ENCODE data around the gene OARD1.

OARD1 gene

DNA sequence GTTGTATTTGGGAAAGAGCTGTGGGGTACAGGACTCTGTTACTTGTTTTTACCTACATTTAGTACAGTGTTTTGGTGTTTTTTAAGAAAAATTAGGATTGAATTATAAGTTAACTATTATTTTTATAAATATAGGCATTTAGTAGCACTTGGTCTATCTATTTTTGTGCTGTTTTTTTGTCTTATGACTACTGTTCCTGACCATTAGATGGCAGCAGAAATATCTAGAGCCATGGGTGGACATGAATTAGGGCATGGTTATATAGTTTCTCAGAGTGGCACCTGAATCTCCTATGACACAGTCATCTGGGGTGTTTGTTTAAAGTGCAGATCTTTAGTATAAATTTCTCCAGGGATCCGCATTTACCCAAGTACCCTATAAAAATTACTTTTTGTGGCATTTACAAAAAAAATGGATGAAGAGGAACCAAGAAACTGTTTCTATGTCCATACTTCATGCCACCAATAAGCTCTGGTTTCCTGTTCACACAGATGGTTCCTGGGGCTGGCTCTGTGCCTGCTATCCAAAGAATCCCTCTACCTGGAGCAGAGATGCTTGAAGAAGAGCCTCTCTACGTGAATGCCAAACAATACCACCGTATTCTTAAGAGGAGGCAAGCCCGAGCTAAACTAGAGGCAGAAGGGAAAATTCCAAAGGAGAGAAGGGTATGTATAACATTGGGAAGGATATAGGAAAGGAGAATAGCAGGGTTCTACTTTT lies 20.4 kb upstream of the OARD1 start:
- H3F3A ChIP-seq (ENCODE audit: insufficient read depth, low read length): no peaks in the 10 kb centered on the region
- 0 out of 2 replicates have a peak, but pooled peaks cover 3% of the 10 kb centered on the region for H3K79me2 ChIP-seq (ENCODE audit: low read length)
- H3K27ac ChIP-seq (ENCODE audit: low read length): no peak overlapping the region
- H4K20me1 ChIP-seq (ENCODE audit: insufficient read depth, low read length): no peaks in the 10 kb centered on the region
- no peak overlapping the region for H3K9ac ChIP-seq (ENCODE audit: low read length)
- no peaks in the 10 kb centered on the region for H3K9me2 ChIP-seq (replicated peaks; ENCODE audit: insufficient read depth, low read length)
- no peak overlapping the region for H2AFZ ChIP-seq (ENCODE audit: low read length)
- no peaks in the 10 kb centered on the region for H3K4me1 ChIP-seq (ENCODE audit: low read length)
- H3K4me2 ChIP-seq (ENCODE audit: low read depth, low read length): no peak overlapping the region
- peaks cover 17% of the 10 kb centered on the region for H3K36me3 ChIP-seq (replicated peaks; ENCODE audit: insufficient read depth, low read length)
- peak; percentile 31 for DNase-seq
- H3K9me3 ChIP-seq (replicated peaks; ENCODE audit: insufficient read depth, low read length): no peaks in the 10 kb centered on the region
- TF ChIP-seq, protein P1, sequence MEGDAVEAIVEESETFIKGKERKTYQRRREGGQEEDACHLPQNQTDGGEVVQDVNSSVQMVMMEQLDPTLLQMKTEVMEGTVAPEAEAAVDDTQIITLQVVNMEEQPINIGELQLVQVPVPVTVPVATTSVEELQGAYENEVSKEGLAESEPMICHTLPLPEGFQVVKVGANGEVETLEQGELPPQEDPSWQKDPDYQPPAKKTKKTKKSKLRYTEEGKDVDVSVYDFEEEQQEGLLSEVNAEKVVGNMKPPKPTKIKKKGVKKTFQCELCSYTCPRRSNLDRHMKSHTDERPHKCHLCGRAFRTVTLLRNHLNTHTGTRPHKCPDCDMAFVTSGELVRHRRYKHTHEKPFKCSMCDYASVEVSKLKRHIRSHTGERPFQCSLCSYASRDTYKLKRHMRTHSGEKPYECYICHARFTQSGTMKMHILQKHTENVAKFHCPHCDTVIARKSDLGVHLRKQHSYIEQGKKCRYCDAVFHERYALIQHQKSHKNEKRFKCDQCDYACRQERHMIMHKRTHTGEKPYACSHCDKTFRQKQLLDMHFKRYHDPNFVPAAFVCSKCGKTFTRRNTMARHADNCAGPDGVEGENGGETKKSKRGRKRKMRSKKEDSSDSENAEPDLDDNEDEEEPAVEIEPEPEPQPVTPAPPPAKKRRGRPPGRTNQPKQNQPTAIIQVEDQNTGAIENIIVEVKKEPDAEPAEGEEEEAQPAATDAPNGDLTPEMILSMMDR (IDR thresholded peaks at IDR 0.05; ENCODE audit: low read length): peak; percentile 33
- no peak for TF ChIP-seq EZH2 (optimal IDR thresholded peaks at IDR 0.05; ENCODE audit: low read depth, low read length)
- no peak overlapping the region for H3K4me3 ChIP-seq (ENCODE audit: low read length)
- no peaks in the 10 kb centered on the region for H3K27me3 ChIP-seq (replicated peaks; ENCODE audit: insufficient read depth, low read length)

DNA sequence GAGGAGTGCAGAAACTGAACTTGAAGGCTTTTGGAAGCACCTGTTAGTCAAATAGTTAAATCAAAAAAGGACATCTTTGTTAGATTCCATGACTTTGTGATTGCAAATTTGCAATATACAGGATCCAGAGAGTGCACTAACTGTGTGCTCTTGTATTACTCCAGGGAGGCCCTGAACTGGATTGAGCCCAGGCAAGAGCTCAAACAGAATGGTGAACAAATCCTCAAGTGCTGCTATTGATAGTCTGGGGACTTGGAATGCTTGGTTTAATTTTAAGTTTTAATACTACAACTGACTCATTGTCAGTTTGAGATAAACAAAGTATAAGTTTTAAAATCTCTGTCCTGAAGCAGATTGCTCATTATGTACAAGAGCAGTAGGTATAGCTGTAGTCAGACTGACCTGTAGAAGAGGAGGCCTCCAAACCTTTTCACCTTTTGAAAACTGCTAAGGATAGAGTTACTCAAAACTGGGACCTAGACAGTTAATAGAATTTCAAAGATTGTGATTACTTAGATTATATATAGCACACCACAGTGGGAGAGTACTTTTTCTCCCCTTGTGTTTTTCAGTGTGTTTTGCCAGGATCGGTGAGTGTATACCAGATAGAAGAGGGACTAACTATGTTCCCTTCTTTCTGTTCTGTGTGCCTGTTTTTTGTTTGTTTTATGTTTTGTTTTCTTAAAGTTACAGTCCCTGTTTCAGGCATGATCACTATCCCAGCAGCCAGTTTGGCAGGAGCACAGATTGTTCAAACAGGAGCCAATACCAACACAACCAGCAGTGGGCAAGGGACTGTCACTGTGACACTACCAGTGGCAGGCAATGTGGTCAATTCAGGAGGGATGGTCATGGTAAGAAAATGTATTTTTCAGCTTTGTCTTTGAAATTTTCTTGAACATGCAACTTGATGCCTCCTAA lies 18.9 kb upstream of the OARD1 start:
- no peaks in the 10 kb centered on the region for H4K20me1 ChIP-seq (ENCODE audit: insufficient read depth, low read length)
- no peak overlapping the region for H3K27ac ChIP-seq (ENCODE audit: low read length)
- peaks cover 18% of the 10 kb centered on the region for H3K36me3 ChIP-seq (replicated peaks; ENCODE audit: insufficient read depth, low read length)
- no peaks in the 10 kb centered on the region for H3K9me2 ChIP-seq (replicated peaks; ENCODE audit: insufficient read depth, low read length)
- H3K4me3 ChIP-seq (ENCODE audit: low read length): no peak overlapping the region
- H3K4me2 ChIP-seq (ENCODE audit: low read depth, low read length): no peak overlapping the region
- H3K4me1 ChIP-seq (ENCODE audit: low read length): no peaks in the 10 kb centered on the region
- no peak for DNase-seq
- H3K79me2 ChIP-seq (ENCODE audit: low read length): peaks cover 8% of the 10 kb centered on the region; the same call in 1 of the 2 replicates
- H3F3A ChIP-seq (ENCODE audit: insufficient read depth, low read length): no peaks in the 10 kb centered on the region
- TF ChIP-seq, protein P1 (IDR thresholded peaks at IDR 0.05; ENCODE audit: low read length): no peak
- no peak for TF ChIP-seq EZH2 (optimal IDR thresholded peaks at IDR 0.05; ENCODE audit: low read depth, low read length)
- no peak for TF ChIP-seq EZH2phosphoT487 (IDR thresholded peaks at IDR 0.05; ENCODE audit: low read length)
- no peaks in the 10 kb centered on the region for H3K9me3 ChIP-seq (replicated peaks; ENCODE audit: insufficient read depth, low read length)
- no peaks in the 10 kb centered on the region for H3K27me3 ChIP-seq (replicated peaks; ENCODE audit: insufficient read depth, low read length)
- no peak overlapping the region for H3K9ac ChIP-seq (ENCODE audit: low read length)
- no peak overlapping the region for H2AFZ ChIP-seq (ENCODE audit: low read length)

DNA sequence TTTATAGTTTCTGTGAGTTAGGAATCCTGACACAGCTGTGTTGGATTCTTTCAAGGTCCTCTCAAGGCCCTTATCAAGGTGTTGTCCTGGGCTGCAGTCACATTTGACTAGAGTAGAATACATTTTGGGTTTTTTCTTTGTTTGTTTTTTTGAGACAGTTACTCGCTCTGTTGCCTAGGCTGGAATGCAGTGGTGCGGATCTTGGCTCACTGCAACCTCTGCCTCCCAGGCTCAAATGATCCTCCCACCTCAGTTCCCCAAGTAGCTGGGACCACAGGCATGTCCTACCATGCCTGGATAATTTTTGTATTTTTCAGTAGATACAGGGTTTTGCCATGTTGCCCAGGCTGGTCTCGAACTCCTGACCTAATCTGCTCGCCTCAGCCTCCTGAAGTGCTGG lies 16.3 kb upstream of the OARD1 start:
- Histone ChIP-seq H3K27me3 (replicated peaks; ENCODE audit: insufficient read depth, low read length) (no peaks in the 10 kb centered on the region), H3K4me3 (ENCODE audit: low read length) (no peak overlapping the region), H3F3A (ENCODE audit: insufficient read depth, low read length) (no peaks in the 10 kb centered on the region), H4K20me1 (ENCODE audit: insufficient read depth, low read length) (no peaks in the 10 kb centered on the region), H3K79me2 (ENCODE audit: low read length) (peaks cover 15% of the 10 kb centered on the region), H3K9ac (ENCODE audit: low read length) (no peak overlapping the region), H3K4me1 (ENCODE audit: low read length) (no peaks in the 10 kb centered on the region), H3K4me2 (ENCODE audit: low read depth, low read length) (no peak overlapping the region), H2AFZ (ENCODE audit: low read length) (no peak overlapping the region), H3K27ac (ENCODE audit: low read length) (no peak overlapping the region), H3K9me2 (replicated peaks; ENCODE audit: insufficient read depth, low read length) (no peaks in the 10 kb centered on the region), H3K36me3 (replicated peaks; ENCODE audit: insufficient read depth, low read length) (peaks cover 14% of the 10 kb centered on the region), H3K9me3 (replicated peaks; ENCODE audit: insufficient read depth, low read length) (no peaks in the 10 kb centered on the region)
- TF ChIP-seq EZH2phosphoT487 (IDR thresholded peaks at IDR 0.05; ENCODE audit: low read length) (no peak), EZH2 (optimal IDR thresholded peaks at IDR 0.05; ENCODE audit: low read depth, low read length) (no peak)
- TF ChIP-seq, protein P1 (IDR thresholded peaks at IDR 0.05; ENCODE audit: low read length): no peak
- DNase-seq: no peak

Measured in MM.1S (cell line).